ENCODE results near the gene SPINK4. TPM values are rescaled to one million over a fixed set of nuclear protein-coding genes. Genes with fewer than 3 reads are reported as not detected.

Gene SPINK4
- total RNA-seq, 1 donor from 2014 or later, result not detected

DNA sequence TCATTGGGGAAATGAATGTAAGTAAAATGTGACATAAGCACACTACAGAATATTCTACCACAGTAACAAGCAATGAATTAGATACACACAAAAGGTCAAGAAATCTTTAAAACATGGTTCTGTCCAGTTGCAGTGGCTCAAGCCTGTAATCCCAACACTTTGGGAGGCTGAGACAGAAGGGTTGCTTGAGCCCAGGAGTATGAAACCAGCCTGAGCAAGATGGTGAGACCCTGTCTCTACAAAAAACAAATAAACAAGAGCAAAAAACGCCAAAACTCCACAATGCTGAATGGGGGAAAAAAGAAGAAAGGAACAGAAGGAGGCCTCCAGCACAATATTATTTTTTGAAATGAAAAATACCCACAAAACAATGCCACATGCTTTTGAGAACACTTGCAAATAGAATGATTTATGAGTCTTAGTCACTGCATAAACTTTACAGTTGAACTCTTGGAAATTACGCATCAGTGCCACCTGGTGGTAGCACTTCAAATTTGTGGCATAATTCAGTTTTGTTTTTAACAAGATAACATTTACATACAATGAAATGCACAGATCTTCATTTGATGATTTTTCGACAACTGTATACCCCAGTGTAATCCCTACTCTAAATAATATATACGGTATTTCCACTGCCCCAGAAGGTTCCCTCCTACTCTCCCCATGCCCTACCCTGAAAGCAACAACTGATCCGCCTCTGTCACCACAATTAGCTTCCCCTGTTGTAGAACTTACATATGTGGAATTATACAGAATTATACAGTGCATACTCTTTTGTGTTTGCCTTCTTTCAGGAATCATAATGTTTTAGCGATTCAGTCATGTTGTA is 14.4 kb upstream of the SPINK4 start:
- Mint-ChIP-seq H3K36me3 (ENCODE audit: low read depth) (no peaks in the 10 kb centered on the region), H3K27ac (ENCODE audit: unreplicated experiment) (no peak overlapping the region), H3K27me3 (ENCODE audit: low read depth) (peaks cover 8% of the 10 kb centered on the region), H3K9me3 (no peaks in the 10 kb centered on the region), H3K4me1 (peaks cover 5% of the 10 kb centered on the region), H3K4me3 (no peak overlapping the region)
- DNase-seq (ENCODE audit: low read depth, low spot score), result peak; percentile 68
- peak; percentile 91 for TF ChIP-seq CTCF (conservative IDR thresholded peaks at IDR 0.05)

DNA sequence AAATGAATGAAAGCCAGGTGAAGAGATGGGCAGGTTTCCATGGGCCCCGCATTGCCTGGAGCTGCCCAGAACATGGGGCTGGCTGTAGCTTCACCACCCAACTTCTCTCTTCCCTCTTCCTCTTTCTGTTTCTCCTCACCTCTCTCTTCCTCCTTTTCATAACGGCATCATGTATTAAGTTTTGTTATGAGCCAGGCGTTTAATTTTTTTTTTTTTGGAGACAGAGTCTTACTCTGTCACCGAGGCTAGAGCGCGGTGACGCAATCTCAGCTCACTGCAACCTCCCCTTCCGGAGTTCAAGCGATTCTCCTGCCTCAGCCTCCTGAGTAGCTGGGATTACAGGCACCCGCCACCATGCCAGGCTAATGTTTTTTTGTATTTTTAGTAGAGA is 13.0 kb upstream of the SPINK4 start:
- peaks cover 5% of the 10 kb centered on the region for H3K4me1 Mint-ChIP-seq
- H3K36me3 Mint-ChIP-seq (ENCODE audit: low read depth), result no peaks in the 10 kb centered on the region
- no peak for DNase-seq (ENCODE audit: low read depth, low spot score)
- no peak overlapping the region for H3K4me3 Mint-ChIP-seq
- H3K27me3 Mint-ChIP-seq (ENCODE audit: low read depth), result peaks cover 18% of the 10 kb centered on the region
- no peak for TF ChIP-seq CTCF (conservative IDR thresholded peaks at IDR 0.05)
- H3K9me3 Mint-ChIP-seq, result no peaks in the 10 kb centered on the region
- H3K27ac Mint-ChIP-seq (ENCODE audit: unreplicated experiment), result no peak overlapping the region

- no peaks in the 10 kb centered on the region for H3K9me3 Mint-ChIP-seq
- TF ChIP-seq CTCF (conservative IDR thresholded peaks at IDR 0.05), result no peak
- H3K36me3 Mint-ChIP-seq (ENCODE audit: low read depth), result no peaks in the 10 kb centered on the region
- H3K27me3 Mint-ChIP-seq (ENCODE audit: low read depth), result peaks cover 26% of the 10 kb centered on the region
- DNase-seq (ENCODE audit: low read depth, low spot score), result no peak
- H3K27ac Mint-ChIP-seq (ENCODE audit: unreplicated experiment), result no peak overlapping the region
- H3K4me1 Mint-ChIP-seq, result peaks cover 5% of the 10 kb centered on the region
- H3K4me3 Mint-ChIP-seq, result no peak overlapping the region
Observed at GRCh38 chr9:33227741-33228140, 12.2 kb upstream of the SPINK4 start.

DNA sequence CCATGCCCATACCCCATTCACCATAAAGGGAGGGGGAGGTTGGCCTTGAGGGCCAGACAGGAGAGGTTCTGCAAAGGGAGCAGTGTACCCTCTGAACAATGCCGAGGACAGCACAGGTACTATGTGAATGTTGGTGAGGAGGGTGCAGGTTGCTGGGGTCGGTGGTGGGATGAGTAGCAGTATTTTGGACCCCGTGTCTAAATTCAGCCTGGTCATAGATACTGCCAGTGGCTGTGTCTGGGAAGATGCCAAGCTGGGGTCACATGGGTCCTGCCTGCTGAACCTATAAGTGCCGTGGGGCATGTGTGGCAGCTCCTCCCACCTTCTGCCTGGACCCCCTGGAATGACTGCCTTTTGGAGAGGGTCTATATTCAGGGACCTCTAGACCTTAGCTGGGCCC is 11.4 kb upstream of the SPINK4 start:
- Mint-ChIP-seq H3K27me3 (ENCODE audit: low read depth) (peaks cover 31% of the 10 kb centered on the region), H3K4me3 (no peak overlapping the region), H3K27ac (ENCODE audit: unreplicated experiment) (no peak overlapping the region), H3K9me3 (no peaks in the 10 kb centered on the region), H3K4me1 (peaks cover 5% of the 10 kb centered on the region), H3K36me3 (ENCODE audit: low read depth) (no peaks in the 10 kb centered on the region)
- TF ChIP-seq CTCF (conservative IDR thresholded peaks at IDR 0.05), result no peak
- DNase-seq (ENCODE audit: low read depth, low spot score), result no peak

- H3K4me1 Mint-ChIP-seq, result peaks cover 5% of the 10 kb centered on the region
- no peaks in the 10 kb centered on the region for H3K36me3 Mint-ChIP-seq (ENCODE audit: low read depth)
- H3K27me3 Mint-ChIP-seq (ENCODE audit: low read depth), result peaks cover 32% of the 10 kb centered on the region
- no peak overlapping the region for H3K4me3 Mint-ChIP-seq
- no peak for DNase-seq (ENCODE audit: low read depth, low spot score)
- no peak overlapping the region for H3K27ac Mint-ChIP-seq (ENCODE audit: unreplicated experiment)
- TF ChIP-seq CTCF (conservative IDR thresholded peaks at IDR 0.05), result no peak
- H3K9me3 Mint-ChIP-seq, result no peaks in the 10 kb centered on the region
Observed at GRCh38 chr9:33229359-33230114, 10.4 kb upstream of the SPINK4 start.

Measured in neural crest cell (in vitro differentiated cells).